ENCODE results near the gene PSAT1. TPM values are rescaled to one million over a fixed set of nuclear protein-coding genes. Genes with fewer than 3 reads are reported as not detected.

Gene PSAT1
- total and polyA plus RNA-seq, 3 donors from 2014 or later = 29.6 to 44.8 (median 39.9) TPM

DNA sequence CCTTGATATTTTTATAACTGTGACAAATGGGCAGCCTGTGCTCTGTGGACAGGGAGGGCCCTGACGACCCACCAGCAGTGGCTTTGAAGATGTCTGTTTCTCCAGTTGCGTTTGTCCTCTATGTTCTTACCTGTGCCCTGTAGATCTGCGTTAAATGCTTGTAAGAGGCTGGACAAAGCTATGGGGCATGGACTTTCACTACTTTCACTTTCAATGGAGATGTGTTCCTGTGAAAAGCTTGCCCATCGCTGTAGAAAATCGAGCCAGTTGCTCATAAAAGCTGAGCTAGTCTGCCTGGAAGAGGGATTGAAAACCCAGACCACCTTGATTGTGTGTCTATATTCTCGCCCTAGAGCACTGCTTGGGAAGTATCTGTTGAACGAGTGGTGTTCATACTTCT, 74.1 kb downstream of the PSAT1 start:
- Histone ChIP-seq H3K27ac (no peak overlapping the region), H3K9me3 (no peaks in the 10 kb centered on the region), H3K4me3 (no peak overlapping the region), H3K4me1 (no peaks in the 10 kb centered on the region), H3K27me3 (no peaks in the 10 kb centered on the region), H3K36me3 (ENCODE audit: low read depth, missing control alignments) (no peaks in the 10 kb centered on the region)
- TF ChIP-seq CTCF (IDR thresholded peaks at IDR 0.05) (no peak), POLR2A (IDR thresholded peaks at IDR 0.05) (no peak)
- intact Hi-C loops (cut with DNase I; ENCODE audit: low total_unique reads) = loop anchor here (5.0 kb wide), 1 partner anchor 109 kb away; no protein-coding TSS in a partner anchor
- 81 to 83% methylated on average over 7 of the region's 7 CpGs for WGBS, 2 donors
- no peak for DNase-seq

- DNase-seq = no peak
- Histone ChIP-seq H3K27me3 (no peaks in the 10 kb centered on the region), H3K36me3 (ENCODE audit: low read depth, missing control alignments) (no peaks in the 10 kb centered on the region), H3K27ac (no peak overlapping the region), H3K4me1 (no peaks in the 10 kb centered on the region), H3K4me3 (no peak overlapping the region), H3K9me3 (no peaks in the 10 kb centered on the region)
- 73 to 79% methylated on average over 7 of the region's 7 CpGs for WGBS, 2 donors
- intact Hi-C loops (cut with DNase I; ENCODE audit: low total_unique reads) = loop anchor here (5.0 kb wide), 1 partner anchor 110 kb away; no protein-coding TSS in a partner anchor
- TF ChIP-seq CTCF (IDR thresholded peaks at IDR 0.05) = no peak
- no peak for TF ChIP-seq POLR2A (IDR thresholded peaks at IDR 0.05)
Observed at GRCh38 chr9:78371981-78372380, 75.1 kb downstream of the PSAT1 start.

Other genes starting within 250 kb of the PSAT1 start
- 10 to 100 TPM; 37.4 to 50.2 TPM for gene CEP78, start 61.0 kb upstream of the PSAT1 start, total RNA-seq
- gene CEP78, start 61.0 kb upstream of the PSAT1 start, polyA plus RNA-seq (ENCODE audit: insufficient read depth, low read depth, low replicate concordance) = 28.2 TPM

All from testis (tissue), 3 donors.